LNCAP (cell line): ENCODE data around the gene ANKRD34C.

Source experiments
- CTCF ChIP-seq: fragments of 450-650 bp; IDR thresholded peaks from 2 replicates; pipeline ENCODE4 v1.5.1; 2017; ENCODE audit warnings: mild to moderate bottlenecking

Gene ANKRD34C

GRCh38 chr15:79282371-79283251, at the start of gene ANKRD34C:
Gene ANKRD34C (plus strand): TSS chr15:79282722. CDS start chr15:79293285, 10,563 bp downstream.
- TF ChIP-seq CTCF: no peak

- no peak for TF ChIP-seq CTCF
Observed at GRCh38 chr15:79233236-79233635, 49.3 kb upstream of the ANKRD34C start.

GRCh38 chr15:79240036-79240435, 42.5 kb upstream of the ANKRD34C start:
- TF ChIP-seq CTCF: no peak

GRCh38 chr15:79243723-79244122, 38.8 kb upstream of the ANKRD34C start:
- no peak for TF ChIP-seq CTCF

- TF ChIP-seq CTCF: no peak
Observed at GRCh38 chr15:79244876-79245275, 37.6 kb upstream of the ANKRD34C start.

GRCh38 chr15:79248183-79248582, 34.3 kb upstream of the ANKRD34C start:
- no peak for TF ChIP-seq CTCF

- TF ChIP-seq CTCF: no peak
Observed at GRCh38 chr15:79257454-79257853, 25.1 kb upstream of the ANKRD34C start.

- TF ChIP-seq CTCF: no peak
Observed at GRCh38 chr15:79261836-79262235, 20.7 kb upstream of the ANKRD34C start.
